Right hindlimb (tissue), 1 donor: ENCODE data around the gene RNF19B.
A peak's percentile ranks its signal among the peaks of the same experiment; 100 is the strongest.
"Not testable (repeated sequence)": the region's sequence is repeated elsewhere in the genome, so short reads cannot be mapped to it uniquely, and the experiment has no call there.

ENCODE experiments used
- DNase-seq: peaks from one replicate; pipeline ENCODE4 v3.0.0-alpha.2; 2018

Gene RNF19B

GRCh38 chr1:32991819-32992488 is 27.3 kb upstream of the RNF19B start:
- DNase-seq = no peak

GRCh38 chr1:32991386-32991785 is 26.8 kb upstream of the RNF19B start:
- DNase-seq = no peak

- DNase-seq = no peak
These were observed 26.3 kb upstream of the RNF19B start for GRCh38 chr1:32990887-32991286.

GRCh38 chr1:32989160-32990050 is 24.8 kb upstream of the RNF19B start:
- peak; percentile 68 for DNase-seq

- DNase-seq = no peak
These were observed 24.1 kb upstream of the RNF19B start for GRCh38 chr1:32988665-32989064.

- DNase-seq = no peak
These were observed 20.6 kb upstream of the RNF19B start for GRCh38 chr1:32985226-32985625.

- DNase-seq = no peak
These were observed 20.0 kb upstream of the RNF19B start for GRCh38 chr1:32984455-32985171.

GRCh38 chr1:32984090-32984454 is 19.5 kb upstream of the RNF19B start:
- DNase-seq = no peak

GRCh38 chr1:32983020-32983419 is 18.4 kb upstream of the RNF19B start:
- DNase-seq = no peak

GRCh38 chr1:32981003-32981901 is 16.6 kb upstream of the RNF19B start:
- DNase-seq = peak; percentile 58

- no peak for DNase-seq
These were observed 15.5 kb upstream of the RNF19B start for GRCh38 chr1:32980080-32980479.

GRCh38 chr1:32978854-32979253 is 14.2 kb upstream of the RNF19B start:
- DNase-seq = no peak

- DNase-seq = no peak
These were observed 13.0 kb upstream of the RNF19B start for GRCh38 chr1:32977546-32978087.

- not testable (repeated sequence) for DNase-seq
These were observed 10.4 kb upstream of the RNF19B start for GRCh38 chr1:32975055-32975454.

- DNase-seq = not testable (repeated sequence)
These were observed 8.8 kb upstream of the RNF19B start for GRCh38 chr1:32973458-32973857.

- peak; percentile 80 for DNase-seq
These were observed 8.3 kb upstream of the RNF19B start for GRCh38 chr1:32972814-32973428.

GRCh38 chr1:32971576-32971975 is 7.0 kb upstream of the RNF19B start:
- DNase-seq = no peak

- DNase-seq = no peak
These were observed 6.5 kb upstream of the RNF19B start for GRCh38 chr1:32971156-32971555.

GRCh38 chr1:32969566-32969965 is 5.0 kb upstream of the RNF19B start:
- DNase-seq = no peak

- DNase-seq = no peak
These were observed 3.4 kb upstream of the RNF19B start for GRCh38 chr1:32967888-32968568.

- no peak for DNase-seq
These were observed 2.3 kb upstream of the RNF19B start for GRCh38 chr1:32966900-32967299.
